ENCODE results near the gene SLC22A7.

Gene SLC22A7

DNA sequence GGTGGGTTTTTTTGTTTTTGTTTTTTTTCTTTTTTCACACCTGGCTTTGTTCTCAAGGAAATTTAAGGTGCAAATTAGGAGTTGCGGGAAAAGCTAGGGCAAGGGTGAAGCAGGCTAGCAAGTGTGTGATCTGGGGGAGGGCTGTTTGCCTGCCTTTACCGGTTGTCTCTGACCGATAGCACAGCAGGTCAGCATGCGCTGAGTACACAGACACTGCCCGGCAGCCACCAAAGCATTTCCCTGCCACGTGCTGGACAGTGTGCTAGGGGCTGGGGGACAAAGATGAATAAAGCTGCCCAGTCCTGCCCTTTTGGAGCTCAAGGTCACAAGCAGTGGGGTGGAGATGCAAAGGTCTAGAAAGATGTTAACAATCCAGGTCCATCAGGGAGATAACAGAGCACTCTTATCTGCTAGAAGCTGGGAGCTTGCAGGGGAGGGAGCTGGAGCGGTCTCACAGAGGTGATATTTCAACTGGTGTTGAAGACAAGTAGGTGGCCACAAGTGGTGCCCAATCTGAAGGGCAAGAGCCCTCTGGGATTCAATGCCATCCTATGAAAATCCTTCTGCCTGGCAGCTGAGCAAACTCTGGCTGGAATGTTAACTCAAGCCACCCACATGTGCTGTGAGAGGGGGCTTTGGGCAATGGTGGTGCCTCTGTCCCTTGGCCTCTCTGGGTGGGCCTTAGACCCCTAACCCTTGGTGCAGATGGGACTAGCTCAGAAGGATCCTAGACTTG is 30.3 kb upstream of the SLC22A7 start:
- DNase-seq (ENCODE audit: low read depth, low spot score): no peak

DNA sequence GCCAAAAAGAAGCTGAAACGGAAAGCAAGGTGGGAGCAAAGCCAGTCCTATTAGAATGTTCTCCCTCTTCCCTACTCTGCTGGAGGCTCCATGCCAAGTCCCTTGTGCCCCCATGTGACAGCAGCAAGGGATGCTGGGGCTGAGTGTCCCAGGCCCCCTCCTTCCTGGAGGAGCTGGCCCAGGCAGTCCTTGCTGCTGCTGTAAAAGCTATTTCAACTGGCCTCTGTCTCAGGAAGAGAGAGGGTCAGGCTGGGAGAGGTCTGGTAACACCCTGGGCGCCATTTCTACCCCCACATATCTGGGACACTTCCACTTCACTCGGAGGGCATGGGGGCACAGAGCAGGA is 29.7 kb upstream of the SLC22A7 start:
- DNase-seq (ENCODE audit: low read depth, low spot score): no peak

DNA sequence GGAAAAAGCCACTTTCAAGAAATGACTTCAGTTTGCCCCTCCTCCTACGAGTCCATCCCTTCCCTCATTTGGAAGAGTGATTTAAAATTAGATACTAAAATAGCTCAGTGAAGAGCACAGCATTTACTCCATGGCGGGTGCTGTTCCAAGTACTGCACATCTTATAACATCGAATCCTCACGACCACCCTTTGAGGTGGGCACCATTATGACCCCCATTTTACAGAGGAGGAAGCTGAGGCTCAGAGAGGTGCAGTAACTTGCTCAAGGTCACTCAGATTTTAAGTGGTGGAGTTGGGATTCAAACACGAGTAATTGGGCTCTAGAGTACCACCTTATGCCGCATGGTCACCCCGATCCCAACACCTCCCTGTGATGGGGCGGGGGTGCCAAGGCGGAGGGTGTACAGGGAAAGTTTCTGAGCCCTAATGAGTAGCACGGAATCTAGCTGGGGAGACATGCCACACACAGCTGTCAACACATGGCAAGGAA is 29.2 kb upstream of the SLC22A7 start:
- no peak for DNase-seq (ENCODE audit: low read depth, low spot score)

DNA sequence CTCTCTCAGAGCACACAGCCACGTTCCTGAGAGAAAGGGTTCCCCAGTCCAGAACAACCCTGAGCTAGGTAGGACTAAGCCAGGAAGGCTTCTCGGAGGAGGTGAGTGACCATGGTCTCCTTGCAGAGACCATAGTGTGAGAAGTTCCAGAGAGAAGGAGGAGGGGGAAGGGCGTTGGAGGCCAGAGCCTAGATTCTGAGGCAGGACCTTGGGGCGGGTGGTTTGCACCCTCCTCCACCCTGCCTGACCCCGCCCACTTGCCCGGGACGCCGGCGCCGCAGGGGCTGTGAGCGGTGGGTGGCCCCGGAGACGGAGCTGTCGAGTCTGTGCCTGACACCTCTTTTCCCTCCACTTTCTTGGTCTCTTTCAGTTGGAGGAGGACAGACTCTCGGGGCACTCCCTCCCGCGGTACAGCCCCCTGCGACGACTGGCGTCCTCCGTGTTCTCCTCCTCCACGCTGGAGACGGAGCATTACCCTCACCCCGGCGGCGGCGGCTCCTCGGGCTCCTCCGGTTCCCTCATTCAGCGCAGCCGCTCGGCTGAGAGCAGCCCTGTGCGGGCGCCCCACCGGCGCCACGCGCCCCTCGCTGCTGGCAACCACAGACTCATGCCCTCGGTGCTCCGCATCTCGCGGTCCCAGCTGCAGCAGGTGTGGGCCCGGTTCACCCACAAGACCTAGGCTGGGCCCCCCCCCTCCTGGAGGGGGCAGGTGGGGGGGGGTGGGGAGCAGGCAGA is 28.6 kb upstream of the SLC22A7 start:
- no peak for DNase-seq (ENCODE audit: low read depth, low spot score)

DNA sequence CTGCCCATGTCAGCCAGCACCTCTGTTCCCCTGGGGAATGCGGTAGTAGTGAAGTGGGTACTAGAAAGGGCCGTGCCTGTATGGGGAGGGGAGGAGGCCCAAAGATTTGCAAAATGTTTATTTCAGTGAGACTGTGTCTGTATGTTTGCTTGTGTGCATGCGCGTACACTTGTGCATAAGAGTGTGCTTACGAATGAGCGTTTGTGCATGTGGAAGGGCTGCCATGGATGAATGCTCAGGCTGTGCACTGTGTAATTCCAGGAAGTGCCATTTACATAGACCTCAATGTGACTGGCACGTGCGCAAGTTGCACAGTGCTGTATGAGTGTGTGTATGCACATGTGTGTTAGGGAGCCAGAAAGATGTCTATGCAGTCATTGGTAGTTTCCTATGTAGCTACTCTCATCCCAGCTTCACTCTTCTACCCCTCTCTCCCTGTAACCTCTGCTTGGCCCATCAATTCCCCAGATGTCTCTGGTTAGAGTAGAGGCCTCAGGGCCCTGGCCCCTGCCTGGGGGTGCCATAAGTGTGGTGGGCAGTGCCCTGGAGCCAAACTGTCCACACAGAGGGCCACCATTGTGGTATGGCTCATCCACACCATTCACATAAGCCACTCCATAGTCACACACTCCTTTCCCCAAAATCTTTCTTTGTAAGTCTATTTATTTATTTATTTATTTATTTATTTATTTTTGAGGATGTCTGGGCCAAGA is 26.8 kb upstream of the SLC22A7 start:
- no peak for DNase-seq (ENCODE audit: low read depth, low spot score)

DNA sequence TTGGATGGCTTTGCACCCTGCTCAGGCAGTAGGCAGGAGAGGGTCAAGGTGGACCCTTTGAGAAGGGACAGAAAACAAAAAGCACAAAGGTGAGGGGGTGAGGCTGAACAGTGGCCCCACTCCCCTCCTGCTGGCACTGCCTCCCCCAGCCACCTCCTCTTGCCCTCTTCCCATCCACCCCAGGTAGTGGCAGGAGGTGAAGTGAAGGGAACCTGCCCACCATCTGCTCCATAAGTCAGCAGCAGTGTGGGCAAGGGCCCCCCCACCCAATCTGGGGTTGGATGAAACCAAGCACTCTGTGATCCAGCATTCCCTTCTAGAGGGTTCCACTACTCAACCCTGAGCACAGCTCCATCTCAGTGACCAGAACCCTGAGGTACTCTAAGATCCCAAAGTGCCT is 26.1 kb upstream of the SLC22A7 start:
- DNase-seq (ENCODE audit: low read depth, low spot score): no peak

DNA sequence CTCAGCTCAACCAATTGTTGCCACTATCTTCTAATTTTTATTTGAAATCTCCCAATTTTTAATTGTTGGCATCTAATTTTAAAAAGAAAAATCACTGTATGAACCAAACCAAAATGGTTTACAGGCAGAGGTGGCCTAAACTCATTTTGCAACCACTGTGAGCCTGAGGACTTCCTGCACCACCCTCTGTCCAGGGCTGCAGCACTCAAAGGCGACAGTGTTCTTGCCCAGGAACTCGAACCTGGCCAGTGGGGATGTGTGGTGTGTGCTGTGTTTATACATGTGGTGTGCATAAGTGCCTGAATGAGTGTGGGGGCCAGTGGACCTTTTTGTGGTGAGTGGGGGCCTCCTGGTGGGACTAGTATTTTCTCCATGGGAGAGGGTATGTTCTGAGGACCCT is 24.4 kb upstream of the SLC22A7 start:
- DNase-seq (ENCODE audit: low read depth, low spot score): no peak

DNA sequence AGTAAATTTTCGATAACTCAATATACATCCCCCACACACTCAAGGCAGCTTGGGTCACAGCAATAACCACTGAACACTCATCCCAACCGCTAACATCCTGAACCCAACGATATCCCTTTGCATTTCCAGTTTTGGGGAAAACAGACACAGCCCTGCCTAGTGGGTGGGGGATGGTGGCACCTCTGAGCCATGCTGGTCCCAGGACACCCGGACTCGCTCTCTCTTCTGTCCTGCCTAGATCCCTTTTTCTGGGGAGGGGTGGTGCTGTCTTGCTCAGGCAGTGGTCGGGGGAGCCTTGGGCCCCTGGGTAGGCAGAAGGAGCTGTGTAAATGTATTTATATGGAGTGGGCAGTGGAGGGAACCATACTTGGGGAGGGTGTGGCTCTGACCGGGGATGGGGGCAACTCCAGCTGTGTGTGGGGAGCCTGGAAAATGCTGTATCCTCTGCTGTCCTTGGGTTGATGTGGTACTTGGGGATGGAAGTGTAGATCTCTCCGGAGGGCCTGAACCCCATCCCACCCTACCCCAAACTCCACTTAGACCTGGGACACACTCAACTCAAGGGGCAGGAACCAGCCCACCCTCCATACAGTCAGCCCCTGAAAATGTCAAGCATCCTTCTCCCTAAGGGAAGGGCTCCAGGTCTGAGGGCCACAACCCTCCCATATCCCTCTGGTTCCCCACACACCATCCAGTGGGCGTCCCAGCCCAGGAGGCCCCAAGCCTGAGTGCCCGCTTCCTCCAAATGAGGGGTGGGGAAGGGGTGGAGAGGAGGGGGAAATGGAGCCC is 23.7 kb upstream of the SLC22A7 start:
- no peak for DNase-seq (ENCODE audit: low read depth, low spot score)

DNA sequence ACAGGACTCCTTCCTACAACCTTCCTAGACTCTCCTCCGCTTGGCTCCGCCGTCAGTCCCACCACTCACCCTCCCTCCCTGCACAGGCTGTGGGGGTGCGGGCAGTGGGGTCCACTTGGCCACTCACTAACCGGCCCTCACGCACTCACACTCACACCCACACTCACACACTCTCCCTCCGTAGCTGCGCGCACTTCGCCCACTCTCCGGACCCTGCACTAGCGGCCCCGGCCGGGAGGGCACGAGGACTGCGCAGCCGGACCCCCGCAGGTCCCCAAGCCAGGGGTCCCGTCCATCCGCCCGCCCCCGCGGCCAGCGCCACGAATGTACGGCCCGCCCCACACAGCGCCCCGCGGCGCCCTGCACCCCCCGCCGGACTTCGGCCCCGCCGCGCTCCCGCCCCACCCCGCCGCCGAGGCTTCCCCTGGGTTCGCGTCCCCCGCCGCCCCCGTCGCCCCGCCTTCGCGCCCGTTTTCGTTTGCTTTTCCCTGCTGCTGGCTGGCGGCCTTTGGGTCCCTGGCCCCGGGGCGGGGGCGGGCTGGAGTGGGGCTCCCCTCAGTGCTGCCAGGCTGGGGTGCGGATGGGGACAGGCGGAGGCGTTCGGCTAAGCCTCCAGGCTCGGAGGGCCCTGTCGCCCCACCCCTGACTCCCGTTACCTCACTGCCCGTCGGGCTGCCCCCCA is 23.0 kb upstream of the SLC22A7 start:
- no peak for DNase-seq (ENCODE audit: low read depth, low spot score)

DNA sequence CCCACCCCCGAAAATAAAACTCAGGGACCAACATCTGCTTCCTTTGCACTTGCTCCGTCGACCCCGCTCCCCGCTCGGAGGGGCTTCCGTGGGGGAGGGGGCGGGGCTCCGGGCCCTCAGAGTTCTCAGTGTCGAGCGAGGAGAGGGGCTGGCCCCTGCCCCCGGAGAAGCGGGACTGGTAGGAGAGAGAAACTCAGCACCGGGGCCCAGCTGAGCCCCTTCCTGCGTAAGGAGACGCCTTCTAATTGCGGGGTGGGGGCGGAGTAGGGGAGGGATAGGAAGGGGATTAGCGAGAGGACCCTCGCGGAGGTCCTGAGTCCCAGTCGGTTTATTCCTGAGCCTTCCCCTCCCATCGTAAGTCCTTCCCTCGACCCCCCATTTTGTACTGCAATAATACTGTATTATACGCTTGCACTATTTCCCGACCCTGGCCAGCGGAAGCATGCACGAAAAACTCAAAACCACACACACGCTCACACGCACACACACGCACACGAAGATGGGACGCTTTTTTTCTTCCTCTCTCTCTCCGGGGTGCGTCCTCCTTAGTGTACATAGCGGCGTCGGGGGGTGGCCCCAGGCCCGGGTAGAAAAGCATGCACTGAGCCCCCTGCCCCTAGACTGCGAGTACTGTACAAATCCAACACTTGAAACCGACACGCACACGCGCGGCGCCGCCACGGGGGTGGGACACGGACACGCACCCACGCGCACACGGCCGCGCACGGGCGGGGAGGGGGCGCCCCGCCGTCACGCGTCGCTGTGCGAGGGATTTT is 22.1 kb upstream of the SLC22A7 start:
- DNase-seq (ENCODE audit: low read depth, low spot score): no peak

DNA sequence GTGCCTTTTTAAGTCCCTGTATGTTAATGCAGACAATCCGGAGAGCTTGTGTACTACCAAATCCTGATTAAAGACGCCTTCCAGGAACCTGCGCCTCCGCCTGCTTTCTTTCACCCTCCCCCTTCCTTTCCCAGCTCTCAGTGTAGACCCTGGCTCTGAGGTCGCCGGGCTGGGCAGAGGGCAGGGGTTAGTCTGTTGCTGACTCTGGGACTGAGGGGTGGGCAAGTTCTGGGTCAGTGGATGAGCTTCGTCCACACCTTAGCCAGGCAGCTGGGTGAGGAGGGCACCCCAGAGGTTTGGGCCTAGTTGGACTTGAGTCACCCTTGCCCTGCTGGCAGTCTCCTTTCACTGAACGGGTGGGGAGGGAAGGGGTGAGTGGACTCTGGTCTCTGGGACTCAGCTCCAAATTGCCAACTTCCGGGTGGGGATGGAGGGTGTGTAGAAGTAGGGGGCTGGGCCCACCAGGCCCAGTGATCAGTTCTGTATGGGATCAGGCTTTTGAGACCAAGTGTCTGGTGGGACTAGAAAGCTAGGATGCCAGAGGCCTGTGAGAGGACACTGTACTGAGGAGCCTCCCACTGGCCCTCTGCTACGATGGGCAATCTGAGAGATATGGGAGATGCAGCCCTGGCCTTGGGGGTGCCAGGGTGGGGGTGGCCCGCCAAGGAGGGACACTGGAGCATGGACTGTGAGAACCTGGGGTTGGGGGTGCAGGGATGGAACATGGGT is 21.3 kb upstream of the SLC22A7 start:
- no peak for DNase-seq (ENCODE audit: low read depth, low spot score)

DNA sequence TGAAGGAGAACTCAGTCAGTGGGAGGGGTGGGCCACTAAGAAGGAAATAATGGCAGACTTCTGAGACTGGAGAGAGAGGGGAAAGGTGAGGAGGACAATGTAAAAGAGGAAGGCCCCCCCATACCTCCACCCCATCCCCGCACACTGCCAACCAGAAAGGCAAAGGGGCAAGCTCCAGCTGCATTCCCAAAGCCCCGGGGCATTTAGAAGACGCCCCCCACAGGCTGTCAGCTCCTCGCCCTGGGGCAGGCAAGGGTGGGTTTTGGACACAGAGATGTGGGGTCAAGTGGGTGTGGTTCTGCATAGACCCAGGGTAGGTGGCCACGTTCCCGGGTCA is 20.8 kb upstream of the SLC22A7 start:
- no peak for DNase-seq (ENCODE audit: low read depth, low spot score)

DNA sequence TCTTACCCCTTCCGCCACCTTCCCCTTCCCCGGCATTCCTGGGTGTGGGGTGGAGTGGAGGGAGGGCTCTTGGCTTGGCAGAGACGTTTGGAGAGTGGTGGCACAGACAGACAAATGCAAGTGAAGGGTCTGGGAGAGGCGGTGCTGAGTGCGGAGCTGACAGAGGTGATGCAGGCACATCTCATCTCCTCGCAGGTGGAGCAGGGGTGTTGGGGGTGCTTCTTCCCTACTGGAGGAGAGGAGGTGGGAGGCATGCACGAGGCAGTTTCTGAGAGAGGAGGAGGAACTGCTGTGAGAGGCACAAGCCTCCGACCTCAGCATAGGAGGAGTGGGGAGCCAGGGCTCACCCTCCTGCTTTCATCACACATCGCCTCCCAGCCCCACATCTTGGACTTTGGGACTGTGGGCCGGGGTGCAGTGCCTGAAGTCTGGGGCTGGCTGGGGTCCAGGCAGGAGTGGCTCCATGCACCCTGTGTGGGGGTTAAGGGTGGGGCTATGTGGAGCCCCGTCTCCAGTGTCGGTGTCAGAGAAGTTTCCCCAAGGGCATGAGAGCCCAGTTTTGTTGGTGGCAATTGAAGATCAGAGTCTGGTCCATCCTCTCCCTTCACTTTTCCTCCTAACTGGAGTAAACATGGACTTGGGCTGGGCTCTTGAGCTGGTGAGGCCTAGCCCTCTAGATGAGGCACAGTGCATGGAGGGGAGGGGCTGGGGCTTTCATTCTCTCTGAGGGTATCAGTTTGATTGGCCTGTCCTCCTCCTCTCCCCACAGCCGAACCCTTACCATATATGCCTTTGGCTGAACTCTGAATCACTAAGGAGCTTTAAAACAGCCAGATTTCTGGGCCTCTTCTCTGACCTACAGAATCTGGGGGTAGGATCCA is 20.2 kb upstream of the SLC22A7 start:
- DNase-seq (ENCODE audit: low read depth, low spot score): peak; percentile 45

DNA sequence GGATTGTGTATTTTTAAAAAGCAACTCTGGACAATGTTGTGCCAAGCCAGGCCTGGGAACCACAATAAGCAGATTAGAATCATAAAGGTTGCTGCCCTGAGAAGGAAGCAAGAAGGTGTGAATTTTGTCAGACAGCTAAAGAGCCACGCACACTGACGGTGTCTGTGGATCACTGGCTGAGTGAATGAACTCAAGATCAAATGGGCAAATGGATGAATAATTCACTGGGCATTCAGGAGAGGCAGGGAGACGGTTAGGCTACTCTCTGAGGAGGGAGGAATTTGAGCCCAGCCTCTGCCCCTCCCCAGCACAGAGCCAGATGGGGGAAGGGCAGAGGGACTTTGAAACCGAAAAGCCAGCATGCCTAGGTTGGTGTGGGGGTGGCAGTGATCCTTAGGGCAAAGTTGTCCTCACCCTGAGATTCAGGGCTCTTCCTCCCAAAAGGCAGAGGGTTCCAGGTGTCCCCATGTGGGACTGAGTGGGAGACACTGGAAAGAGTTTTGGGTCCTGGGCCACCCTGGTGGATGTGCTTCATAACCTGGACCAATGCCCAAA is 19.5 kb upstream of the SLC22A7 start:
- DNase-seq (ENCODE audit: low read depth, low spot score): peak; percentile 60

DNA sequence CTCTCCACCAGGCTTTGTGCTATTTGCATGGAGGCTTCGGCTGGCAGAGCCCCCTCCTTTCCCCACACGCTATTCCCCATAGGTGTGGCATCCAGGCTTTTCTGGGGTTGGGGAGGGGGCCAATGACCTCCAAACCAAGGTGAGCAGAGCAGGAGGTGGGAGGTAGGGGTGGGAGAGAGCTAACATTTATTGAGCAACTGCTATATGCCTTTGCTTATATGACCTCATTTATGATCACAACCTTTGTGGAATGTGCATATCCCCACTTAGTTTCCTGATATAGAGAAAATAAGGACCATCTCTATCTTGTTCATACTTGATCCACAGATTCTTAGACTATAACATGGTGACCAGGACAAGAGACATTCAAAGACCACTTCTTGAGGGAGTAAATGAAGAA is 17.8 kb upstream of the SLC22A7 start:
- no peak for DNase-seq (ENCODE audit: low read depth, low spot score)

DNA sequence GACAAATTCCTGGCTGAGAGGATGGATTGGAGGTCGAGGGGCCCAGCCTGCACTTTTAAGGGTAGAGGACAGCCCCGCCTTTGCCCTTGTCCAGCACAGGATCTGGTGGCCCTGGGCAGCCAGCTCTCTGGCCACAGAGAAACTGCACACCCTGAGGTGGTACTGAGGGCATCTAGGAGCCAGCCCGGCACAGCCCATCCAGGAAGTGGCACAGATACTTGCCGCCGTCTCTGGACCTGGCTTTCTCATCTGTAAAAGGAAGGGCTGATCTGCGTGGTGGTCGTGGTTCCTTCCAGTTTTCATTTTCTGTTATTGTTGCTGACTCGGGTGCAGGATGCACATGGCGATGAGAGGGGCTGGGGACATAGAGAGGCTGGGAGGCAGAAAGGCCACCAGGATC is 16.0 kb upstream of the SLC22A7 start:
- no peak for DNase-seq (ENCODE audit: low read depth, low spot score)

DNA sequence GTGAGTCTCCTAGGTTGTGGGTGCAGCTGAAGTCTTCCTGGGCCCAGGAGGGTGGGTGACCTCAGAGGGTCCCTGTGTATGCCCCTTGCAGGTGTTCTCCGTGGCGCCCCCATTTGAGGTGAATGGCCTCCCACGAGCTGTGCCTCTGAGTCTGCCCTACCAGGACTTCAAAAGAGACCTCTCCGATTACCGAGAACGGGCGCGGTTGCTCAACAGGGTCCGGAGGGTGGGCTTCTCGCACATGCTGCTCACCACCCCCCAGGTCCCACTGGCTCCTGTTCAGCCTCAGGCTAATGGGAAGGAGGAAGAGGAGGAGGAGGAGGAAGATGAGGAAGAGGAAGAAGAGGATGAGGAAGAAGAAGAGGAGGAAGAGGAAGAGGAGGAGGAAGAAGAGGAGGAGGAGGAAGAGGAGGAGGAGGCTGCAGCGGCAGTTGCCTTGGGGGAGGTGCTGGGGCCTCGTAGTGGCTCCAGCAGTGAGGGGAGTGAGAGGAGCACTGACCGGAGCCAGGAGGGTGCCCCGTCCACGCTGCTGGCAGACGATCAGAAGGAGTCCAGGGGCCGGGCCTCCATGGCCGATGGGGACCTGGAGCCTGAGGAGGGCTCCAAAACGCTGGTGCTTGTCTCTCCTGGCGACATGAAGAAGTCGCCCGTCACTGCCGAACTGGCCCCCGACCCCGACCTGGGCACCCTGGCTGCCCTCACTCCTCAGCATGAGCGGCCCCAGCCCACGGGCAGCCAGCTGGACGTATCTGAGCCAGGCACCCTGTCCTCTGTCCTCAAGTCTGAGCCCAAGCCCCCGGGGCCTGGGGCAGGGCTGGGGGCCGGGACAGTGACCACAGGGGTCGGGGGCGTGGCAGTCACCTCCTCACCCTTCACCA is 15.2 kb upstream of the SLC22A7 start:
- DNase-seq (ENCODE audit: low read depth, low spot score): no peak

DNA sequence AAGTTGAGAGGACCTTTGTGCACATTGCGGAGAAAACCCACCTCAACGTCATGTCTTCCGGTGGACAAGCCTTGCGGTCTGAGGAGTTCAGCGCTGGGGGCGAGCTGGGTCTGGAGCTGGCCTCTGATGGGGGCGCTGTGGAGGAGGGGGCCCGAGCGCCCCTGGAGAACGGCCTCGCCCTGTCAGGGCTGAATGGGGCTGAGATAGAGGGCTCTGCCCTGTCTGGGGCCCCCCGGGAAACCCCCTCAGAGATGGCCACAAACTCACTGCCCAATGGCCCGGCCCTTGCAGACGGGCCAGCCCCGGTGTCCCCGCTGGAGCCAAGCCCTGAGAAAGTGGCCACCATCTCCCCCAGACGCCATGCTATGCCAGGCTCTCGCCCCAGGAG is 14.6 kb upstream of the SLC22A7 start:
- no peak for DNase-seq (ENCODE audit: low read depth, low spot score)
